GM12878 (cell line): ENCODE data around the gene STRBP.

Experiments used
- CHD4 ChIP-seq: fragments of 200-600 bp; sonication (generic); IDR thresholded peaks from 2 replicates; pipeline ENCODE4 v1.6.1; 2016; ENCODE audit warnings: mild to moderate bottlenecking
- GABPA ChIP-seq: IDR thresholded peaks from 2 replicates; pipeline ENCODE4 v1.6.1; 2014; ENCODE audit warnings: antibody characterized with exemption, low read depth, mild to moderate bottlenecking, inconsistent platforms
- PAX5 ChIP-seq: IDR thresholded peaks from 2 replicates; pipeline ENCODE4 v1.6.1; 2011; ENCODE audit warnings: low read depth, low read length, borderline replicate concordance
- SIN3A ChIP-seq: IDR thresholded peaks from 2 replicates; pipeline ENCODE4 v1.6.1; 2012; ENCODE audit warnings: low read depth, low read length, improper control_type of control experiment
- TCF7 ChIP-seq: IDR thresholded peaks from 2 replicates; pipeline ENCODE4 v1.6.1; 2014; ENCODE audit warnings: antibody characterized with exemption, borderline replicate concordance
- ZNF274 ChIP-seq: IDR thresholded peaks from one replicate; pipeline ENCODE4 v1.8.0; 2011; ENCODE audit not compliant: insufficient read length, insufficient read depth
- TF ChIP-seq, protein P1 (sequence below), 3 experiments: IDR thresholded peaks in 2 of 3; conservative IDR thresholded peaks in 1 of 3; 2 replicates each; pipeline ENCODE4 v1.5.1; 2011; ENCODE audit warnings: low read depth in 3 of 3, low read length in 3 of 3, mild to moderate bottlenecking in 3 of 3, control low read depth in 2 of 3, moderate library complexity in 2 of 3, inconsistent platforms in 1 of 3, mixed read lengths in 1 of 3; ENCODE audit not compliant: control insufficient read depth in 2 of 3, insufficient read depth in 1 of 3; ENCODE audit errors: extremely low read depth in 1 of 3
- TF ChIP-seq, protein P2 (sequence below): IDR thresholded peaks from 2 replicates; pipeline ENCODE4 v1.6.1; 2012; ENCODE audit warnings: low read depth, low read length, improper control_type of control experiment

DNA sequence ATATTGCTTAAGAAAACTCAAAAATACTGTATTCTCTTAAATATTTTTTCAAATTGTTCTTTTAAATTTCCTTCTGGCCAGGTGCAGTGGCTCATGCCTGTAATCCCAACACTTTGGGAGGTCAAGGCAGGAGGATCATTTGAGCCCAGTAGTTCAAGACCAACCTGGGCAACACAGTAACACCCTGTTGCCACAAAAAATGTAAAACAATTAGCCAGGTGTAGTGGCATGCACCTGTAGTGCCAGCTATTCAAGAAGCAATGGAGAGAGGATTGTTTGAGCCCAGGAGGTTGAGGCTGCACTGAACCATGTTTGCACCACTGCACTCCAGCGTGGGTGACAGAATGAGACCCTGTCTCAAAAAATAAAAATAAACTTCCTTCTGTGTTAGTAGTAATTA is 94.3 kb downstream of the STRBP start:
- no peak for TF ChIP-seq SIN3A
- no peak for TF ChIP-seq GABPA
- TF ChIP-seq, protein P1, sequence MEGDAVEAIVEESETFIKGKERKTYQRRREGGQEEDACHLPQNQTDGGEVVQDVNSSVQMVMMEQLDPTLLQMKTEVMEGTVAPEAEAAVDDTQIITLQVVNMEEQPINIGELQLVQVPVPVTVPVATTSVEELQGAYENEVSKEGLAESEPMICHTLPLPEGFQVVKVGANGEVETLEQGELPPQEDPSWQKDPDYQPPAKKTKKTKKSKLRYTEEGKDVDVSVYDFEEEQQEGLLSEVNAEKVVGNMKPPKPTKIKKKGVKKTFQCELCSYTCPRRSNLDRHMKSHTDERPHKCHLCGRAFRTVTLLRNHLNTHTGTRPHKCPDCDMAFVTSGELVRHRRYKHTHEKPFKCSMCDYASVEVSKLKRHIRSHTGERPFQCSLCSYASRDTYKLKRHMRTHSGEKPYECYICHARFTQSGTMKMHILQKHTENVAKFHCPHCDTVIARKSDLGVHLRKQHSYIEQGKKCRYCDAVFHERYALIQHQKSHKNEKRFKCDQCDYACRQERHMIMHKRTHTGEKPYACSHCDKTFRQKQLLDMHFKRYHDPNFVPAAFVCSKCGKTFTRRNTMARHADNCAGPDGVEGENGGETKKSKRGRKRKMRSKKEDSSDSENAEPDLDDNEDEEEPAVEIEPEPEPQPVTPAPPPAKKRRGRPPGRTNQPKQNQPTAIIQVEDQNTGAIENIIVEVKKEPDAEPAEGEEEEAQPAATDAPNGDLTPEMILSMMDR (IDR thresholded peaks at IDR 0.05 in 2 of 3, conservative IDR thresholded peaks at IDR 0.05 in 1 of 3; ENCODE audit: control insufficient read depth in 2 of 3, extremely low read depth in 1 of 3, insufficient read depth in 1 of 3, low read depth in 3 of 3, low read length in 3 of 3) = no peak
- no peak for TF ChIP-seq PAX5
- TF ChIP-seq CHD4 = no peak
- TF ChIP-seq ZNF274 = no peak
- TF ChIP-seq TCF7 = no peak
- TF ChIP-seq, protein P2, sequence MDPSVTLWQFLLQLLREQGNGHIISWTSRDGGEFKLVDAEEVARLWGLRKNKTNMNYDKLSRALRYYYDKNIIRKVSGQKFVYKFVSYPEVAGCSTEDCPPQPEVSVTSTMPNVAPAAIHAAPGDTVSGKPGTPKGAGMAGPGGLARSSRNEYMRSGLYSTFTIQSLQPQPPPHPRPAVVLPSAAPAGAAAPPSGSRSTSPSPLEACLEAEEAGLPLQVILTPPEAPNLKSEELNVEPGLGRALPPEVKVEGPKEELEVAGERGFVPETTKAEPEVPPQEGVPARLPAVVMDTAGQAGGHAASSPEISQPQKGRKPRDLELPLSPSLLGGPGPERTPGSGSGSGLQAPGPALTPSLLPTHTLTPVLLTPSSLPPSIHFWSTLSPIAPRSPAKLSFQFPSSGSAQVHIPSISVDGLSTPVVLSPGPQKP = no peak
